ENCODE data around the gene TXNRD2. TPM values are rescaled to one million over a fixed set of nuclear protein-coding genes. Genes with fewer than 3 reads are reported as not detected.

The TXNRD2 gene
- total RNA-seq, 4 donors from 2014 or later = 16.7 to 33.1 (median 20.3) TPM

DNA sequence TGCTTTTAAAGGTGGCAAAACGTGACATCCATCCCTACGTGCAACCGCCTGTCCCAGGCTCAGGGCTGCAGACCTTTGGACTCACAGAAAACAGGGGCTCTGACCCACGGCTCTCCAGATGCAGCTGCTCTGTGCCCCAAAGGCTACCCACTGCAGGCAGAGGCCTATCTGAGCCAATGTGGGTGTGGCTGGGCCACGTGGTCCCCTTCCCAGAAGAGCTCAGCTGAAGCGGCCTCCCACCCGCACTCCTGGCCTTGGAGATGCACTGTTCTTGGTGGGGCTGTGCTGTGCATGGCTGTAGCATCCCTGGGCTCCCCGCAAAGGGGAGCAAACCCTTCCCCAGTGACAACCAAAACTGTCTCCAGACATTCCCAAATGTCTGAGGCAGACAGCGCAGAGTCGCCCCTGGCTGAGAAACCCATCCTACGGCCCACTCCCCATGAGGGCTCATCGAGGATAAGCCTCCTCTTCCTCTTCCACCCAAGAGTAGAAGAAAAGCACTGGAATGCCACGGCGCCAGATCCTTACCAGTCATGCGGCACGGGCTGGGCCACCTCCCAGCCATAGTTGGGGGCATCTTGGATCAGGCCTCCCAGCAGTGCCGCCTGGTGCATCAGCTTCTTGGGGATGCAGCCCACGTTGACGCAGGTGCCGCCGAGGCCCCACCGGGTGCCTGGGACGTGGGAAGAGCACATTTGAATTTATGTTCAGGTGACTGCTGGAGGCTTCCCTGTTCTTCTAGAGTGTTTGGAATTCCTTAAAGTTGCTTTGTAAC, 23.1 kb downstream of the TXNRD2 start:
- ATAC-seq = no peak
- no peaks in the 10 kb centered on the region for H3K4me1 ChIP-seq
- H3K36me3 ChIP-seq = peaks cover 0 to 67% of the 10 kb centered on the region in 2 donors
- no peak overlapping the region for H3K4me3 ChIP-seq
- no peak overlapping the region for H3K27ac ChIP-seq
- H3K27me3 ChIP-seq = no peaks in the 10 kb centered on the region
- 78 to 79% methylated on average over 6 to 8 of the region's 23 CpGs for WGBS, 2 donors (ENCODE audit: low coverage in 1 of 2)
- TF ChIP-seq, protein P1, sequence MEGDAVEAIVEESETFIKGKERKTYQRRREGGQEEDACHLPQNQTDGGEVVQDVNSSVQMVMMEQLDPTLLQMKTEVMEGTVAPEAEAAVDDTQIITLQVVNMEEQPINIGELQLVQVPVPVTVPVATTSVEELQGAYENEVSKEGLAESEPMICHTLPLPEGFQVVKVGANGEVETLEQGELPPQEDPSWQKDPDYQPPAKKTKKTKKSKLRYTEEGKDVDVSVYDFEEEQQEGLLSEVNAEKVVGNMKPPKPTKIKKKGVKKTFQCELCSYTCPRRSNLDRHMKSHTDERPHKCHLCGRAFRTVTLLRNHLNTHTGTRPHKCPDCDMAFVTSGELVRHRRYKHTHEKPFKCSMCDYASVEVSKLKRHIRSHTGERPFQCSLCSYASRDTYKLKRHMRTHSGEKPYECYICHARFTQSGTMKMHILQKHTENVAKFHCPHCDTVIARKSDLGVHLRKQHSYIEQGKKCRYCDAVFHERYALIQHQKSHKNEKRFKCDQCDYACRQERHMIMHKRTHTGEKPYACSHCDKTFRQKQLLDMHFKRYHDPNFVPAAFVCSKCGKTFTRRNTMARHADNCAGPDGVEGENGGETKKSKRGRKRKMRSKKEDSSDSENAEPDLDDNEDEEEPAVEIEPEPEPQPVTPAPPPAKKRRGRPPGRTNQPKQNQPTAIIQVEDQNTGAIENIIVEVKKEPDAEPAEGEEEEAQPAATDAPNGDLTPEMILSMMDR (IDR thresholded peaks at IDR 0.05) = no peak
- TF ChIP-seq EP300 (IDR thresholded peaks at IDR 0.05) (no peak), POLR2AphosphoS5 (IDR thresholded peaks at IDR 0.05) (no peak), POLR2A (IDR thresholded peaks at IDR 0.05) (no peak)
- H3K9me3 ChIP-seq = no peaks in the 10 kb centered on the region

GRCh38 chr22:19917389-19918138, 24.1 kb downstream of the TXNRD2 start:
- no peak overlapping the region for H3K27ac ChIP-seq
- H3K9me3 ChIP-seq = no peaks in the 10 kb centered on the region
- peaks cover 0 to 76% of the 10 kb centered on the region in 2 donors for H3K36me3 ChIP-seq
- TF ChIP-seq, protein P1 (IDR thresholded peaks at IDR 0.05) = no peak
- no peak for TF ChIP-seq POLR2AphosphoS5 (IDR thresholded peaks at IDR 0.05)
- TF ChIP-seq EP300 (IDR thresholded peaks at IDR 0.05) = no peak
- TF ChIP-seq POLR2A (IDR thresholded peaks at IDR 0.05) = no peak
- WGBS, 2 donors (ENCODE audit: low coverage in 1 of 2) = 87% methylated on average over 3 of the region's 12 CpGs; no CpG with 5 or more reads in 1 of the 2 donors
- no peak overlapping the region for H3K4me3 ChIP-seq
- no peaks in the 10 kb centered on the region for H3K27me3 ChIP-seq
- ATAC-seq = no peak
- no peaks in the 10 kb centered on the region for H3K4me1 ChIP-seq

DNA sequence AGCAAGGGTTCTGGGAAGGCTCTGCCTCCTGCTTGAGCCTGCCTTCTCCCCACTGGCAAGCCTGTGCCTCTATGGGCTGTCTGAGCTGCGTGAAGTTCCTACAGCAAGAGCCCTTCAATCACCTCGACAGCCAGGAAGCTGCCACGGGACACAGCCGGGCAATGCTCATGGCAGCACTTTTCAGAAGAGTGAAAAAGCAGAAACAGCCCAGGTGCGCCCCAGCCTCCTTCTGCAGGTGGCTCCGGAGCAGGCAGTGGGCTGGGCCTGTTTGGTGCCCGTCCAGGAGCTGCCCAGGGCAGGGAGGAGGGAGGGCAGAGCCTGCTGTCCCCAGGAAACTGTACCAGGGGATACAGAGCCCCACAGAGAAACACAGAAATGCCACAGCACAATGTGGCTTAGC, 24.7 kb downstream of the TXNRD2 start:
- Histone ChIP-seq H3K27me3 (no peaks in the 10 kb centered on the region), H3K9me3 (no peaks in the 10 kb centered on the region), H3K4me1 (no peaks in the 10 kb centered on the region), H3K27ac (no peak overlapping the region), H3K4me3 (no peak overlapping the region), H3K36me3 (peaks cover 0 to 83% of the 10 kb centered on the region in 2 donors)
- TF ChIP-seq EP300 (IDR thresholded peaks at IDR 0.05) (no peak), POLR2AphosphoS5 (IDR thresholded peaks at IDR 0.05) (no peak), POLR2A (IDR thresholded peaks at IDR 0.05) (no peak)
- ATAC-seq = no peak
- 92% methylated on average over 2 of the region's 7 CpGs; no CpG with 5 or more reads in 1 of the 2 donors for WGBS, 2 donors (ENCODE audit: low coverage in 1 of 2)

- no peaks in the 10 kb centered on the region for H3K4me1 ChIP-seq
- H3K36me3 ChIP-seq = peaks cover 0 to 89% of the 10 kb centered on the region in 2 donors
- TF ChIP-seq POLR2A (IDR thresholded peaks at IDR 0.05) = no peak
- no peak for TF ChIP-seq EP300 (IDR thresholded peaks at IDR 0.05)
- H3K27me3 ChIP-seq = no peaks in the 10 kb centered on the region
- no peak for ATAC-seq
- no peak overlapping the region for H3K27ac ChIP-seq
- H3K4me3 ChIP-seq = no peak overlapping the region
- H3K9me3 ChIP-seq = no peaks in the 10 kb centered on the region
- 83 to 90% methylated on average over 3 to 7 of the region's 9 CpGs for WGBS, 2 donors (ENCODE audit: low coverage in 1 of 2)
Observed at GRCh38 chr22:19916006-19916405, 25.6 kb downstream of the TXNRD2 start.

DNA sequence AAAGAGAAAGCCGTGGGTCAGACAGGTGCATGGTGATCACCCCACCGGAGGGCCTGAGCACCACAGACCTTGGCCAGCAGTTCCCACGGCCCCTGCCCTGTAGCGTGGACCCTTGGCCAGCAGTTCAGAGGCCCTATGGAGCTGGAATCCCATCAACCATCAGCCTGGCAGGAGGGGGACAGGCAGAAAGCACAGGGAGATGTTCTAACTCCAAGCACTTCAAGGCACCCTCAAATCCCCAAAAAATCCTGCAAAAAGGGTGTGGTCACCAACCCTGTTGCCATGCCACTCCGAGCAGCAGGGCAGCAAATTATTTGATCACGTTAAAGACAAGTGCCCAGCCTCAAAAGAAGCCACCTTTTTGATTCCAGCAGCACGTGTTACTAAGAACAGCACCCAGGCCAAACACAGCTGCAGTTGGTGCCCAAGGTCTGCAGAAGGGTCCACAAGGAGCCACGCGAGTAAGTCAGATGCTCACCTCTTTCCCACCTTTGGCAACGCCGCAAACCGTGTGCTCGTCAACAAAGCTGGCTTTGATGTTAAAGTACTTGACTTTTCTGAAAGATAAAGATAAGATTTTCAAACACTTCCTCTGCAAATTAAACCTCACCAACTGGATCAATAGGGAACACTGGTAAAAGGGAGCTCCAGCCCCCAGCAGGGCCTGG, 26.2 kb downstream of the TXNRD2 start:
- Histone ChIP-seq H3K27ac (no peak overlapping the region), H3K4me1 (no peaks in the 10 kb centered on the region), H3K9me3 (no peaks in the 10 kb centered on the region), H3K27me3 (no peaks in the 10 kb centered on the region), H3K4me3 (no peak overlapping the region), H3K36me3 (peaks cover 0 to 95% of the 10 kb centered on the region in 2 donors)
- 90 to 100% methylated on average over 1 to 7 of the region's 13 CpGs for WGBS, 2 donors (ENCODE audit: low coverage in 1 of 2)
- no peak for ATAC-seq
- TF ChIP-seq POLR2A (IDR thresholded peaks at IDR 0.05) (no peak), POLR2AphosphoS5 (IDR thresholded peaks at IDR 0.05) (no peak), EP300 (IDR thresholded peaks at IDR 0.05) (no peak)
- TF ChIP-seq, protein P1 (IDR thresholded peaks at IDR 0.05) = no peak
